GM18520 (cell line): ENCODE data around the gene SYNDIG1.

Experiments
- ATAC-seq: cut with Tn5 transposase; IDR thresholded peaks from one replicate; pipeline ENCODE4 v1.9.1; 2021; ENCODE audit not compliant: unreplicated experiment

Gene SYNDIG1

GRCh38 chr20:24559114-24559732, 89.8 kb downstream of the SYNDIG1 start:
- no peak for ATAC-seq

- ATAC-seq: no peak
These were observed 91.4 kb downstream of the SYNDIG1 start for GRCh38 chr20:24560571-24561491.

- ATAC-seq: no peak
These were observed 96.5 kb downstream of the SYNDIG1 start for GRCh38 chr20:24565835-24566351.

GRCh38 chr20:24566656-24567055, 97.2 kb downstream of the SYNDIG1 start:
- ATAC-seq: no peak

- ATAC-seq: no peak
These were observed 98.1 kb downstream of the SYNDIG1 start for GRCh38 chr20:24567508-24567907.

- no peak for ATAC-seq
These were observed 99.4 kb downstream of the SYNDIG1 start for GRCh38 chr20:24568842-24569241.

- no peak for ATAC-seq
These were observed 101.7 kb downstream of the SYNDIG1 start for GRCh38 chr20:24571159-24571558.

GRCh38 chr20:24572140-24572539, 102.7 kb downstream of the SYNDIG1 start:
- no peak for ATAC-seq

- no peak for ATAC-seq
These were observed 103.4 kb downstream of the SYNDIG1 start for GRCh38 chr20:24572862-24573261.

GRCh38 chr20:24573557-24573956, 104.1 kb downstream of the SYNDIG1 start:
- no peak for ATAC-seq

GRCh38 chr20:24574307-24574706, 104.9 kb downstream of the SYNDIG1 start:
- no peak for ATAC-seq

- ATAC-seq: no peak
These were observed 105.4 kb downstream of the SYNDIG1 start for GRCh38 chr20:24574797-24575196.

- ATAC-seq: no peak
These were observed 106.4 kb downstream of the SYNDIG1 start for GRCh38 chr20:24575811-24576210.

- ATAC-seq: no peak
These were observed 107.0 kb downstream of the SYNDIG1 start for GRCh38 chr20:24576447-24576846.

- ATAC-seq: no peak
These were observed 108.0 kb downstream of the SYNDIG1 start for GRCh38 chr20:24577271-24577909.

GRCh38 chr20:24578567-24579415, 109.4 kb downstream of the SYNDIG1 start:
- no peak for ATAC-seq

GRCh38 chr20:24579475-24579874, 110.0 kb downstream of the SYNDIG1 start:
- no peak for ATAC-seq

GRCh38 chr20:24580006-24580405, 110.6 kb downstream of the SYNDIG1 start:
- ATAC-seq: no peak

GRCh38 chr20:24580855-24581254, 111.4 kb downstream of the SYNDIG1 start:
- no peak for ATAC-seq

- no peak for ATAC-seq
These were observed 112.2 kb downstream of the SYNDIG1 start for GRCh38 chr20:24581443-24582170.
